Stimulated activated CD8-positive, alpha-beta memory T cell treated with anti-CD3 and anti-CD28 coated beads, Interleukin-4, amount 100 ng/mL, for 24 hours (primary cell): ENCODE data around the gene FNBP1L.

Source experiments
- DNase-seq: peaks from one replicate; pipeline ENCODE4 v3.0.0-alpha.2; 2020; ENCODE audit warnings: low read depth

Gene FNBP1L

GRCh38 chr1:93489756-93490155, 41.8 kb downstream of the FNBP1L start:
- DNase-seq, result no peak

GRCh38 chr1:93490357-93490756, 42.4 kb downstream of the FNBP1L start:
- no peak for DNase-seq

GRCh38 chr1:93495911-93496310, 48.0 kb downstream of the FNBP1L start:
- no peak for DNase-seq

GRCh38 chr1:93496520-93496919, 48.6 kb downstream of the FNBP1L start:
- DNase-seq, result no peak

- DNase-seq, result no peak
Observed at GRCh38 chr1:93499075-93499474, 51.2 kb downstream of the FNBP1L start.

GRCh38 chr1:93499533-93499932, 51.6 kb downstream of the FNBP1L start:
- no peak for DNase-seq

- no peak for DNase-seq
Observed at GRCh38 chr1:93500275-93500674, 52.4 kb downstream of the FNBP1L start.

GRCh38 chr1:93501399-93501798, 53.5 kb downstream of the FNBP1L start:
- DNase-seq, result no peak

- DNase-seq, result no peak
Observed at GRCh38 chr1:93501829-93502369, 54.0 kb downstream of the FNBP1L start.

- DNase-seq, result no peak
Observed at GRCh38 chr1:93502571-93502970, 54.7 kb downstream of the FNBP1L start.

- no peak for DNase-seq
Observed at GRCh38 chr1:93503163-93503562, 55.2 kb downstream of the FNBP1L start.

- DNase-seq, result no peak
Observed at GRCh38 chr1:93503816-93504215, 55.9 kb downstream of the FNBP1L start.

- DNase-seq, result no peak
Observed at GRCh38 chr1:93504247-93505033, 56.5 kb downstream of the FNBP1L start.

GRCh38 chr1:93506126-93506525, 58.2 kb downstream of the FNBP1L start:
- no peak for DNase-seq

GRCh38 chr1:93516164-93516563, 68.2 kb downstream of the FNBP1L start:
- no peak for DNase-seq

GRCh38 chr1:93518516-93518915, 70.6 kb downstream of the FNBP1L start:
- no peak for DNase-seq

GRCh38 chr1:93519199-93519829, 71.4 kb downstream of the FNBP1L start:
- no peak for DNase-seq

GRCh38 chr1:93521618-93522017, 73.7 kb downstream of the FNBP1L start:
- DNase-seq, result no peak

GRCh38 chr1:93522721-93523120, 74.8 kb downstream of the FNBP1L start:
- no peak for DNase-seq

- no peak for DNase-seq
Observed at GRCh38 chr1:93525431-93525830, 77.5 kb downstream of the FNBP1L start.

GRCh38 chr1:93526431-93526830, 78.5 kb downstream of the FNBP1L start:
- no peak for DNase-seq

GRCh38 chr1:93528412-93528811, 80.5 kb downstream of the FNBP1L start:
- DNase-seq, result no peak

- no peak for DNase-seq
Observed at GRCh38 chr1:93531193-93531592, 83.3 kb downstream of the FNBP1L start.
